Hypothalamus (tissue), 51 donors: ENCODE results near the gene THADA.
A peak's percentile ranks its signal among the peaks of the same experiment; 100 is the strongest.
"Not testable (repeated sequence)": the region's sequence is repeated elsewhere in the genome, so short reads cannot be mapped to it uniquely, and the experiment has no call there.

Experiments used
- DNase-seq, 51 donors: peaks; one replicate each; lab custom pipeline; 2025; lab: John Stamatoyannopoulos, UW

THADA gene

DNA sequence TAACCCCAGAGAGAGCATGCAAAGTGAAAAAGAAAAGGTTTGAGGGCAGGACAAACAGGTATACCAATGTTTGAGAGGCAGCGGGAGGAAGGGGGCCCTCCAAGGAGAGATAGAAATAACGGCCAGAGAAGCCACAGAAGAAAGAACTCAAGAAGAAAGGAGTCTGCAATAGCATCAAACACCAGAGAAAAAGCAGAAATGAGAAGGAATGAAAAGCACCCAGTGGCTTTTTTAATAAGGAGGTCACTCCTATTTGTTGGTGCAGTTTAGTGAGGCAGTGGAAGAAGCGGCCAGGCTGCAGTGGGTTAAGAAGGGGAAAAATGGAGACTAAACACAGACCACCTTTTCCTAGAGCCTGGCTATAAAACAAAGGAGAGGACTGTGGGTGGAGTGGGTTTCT is 177.2 kb downstream of the THADA start:
- no peak for DNase-seq

DNA sequence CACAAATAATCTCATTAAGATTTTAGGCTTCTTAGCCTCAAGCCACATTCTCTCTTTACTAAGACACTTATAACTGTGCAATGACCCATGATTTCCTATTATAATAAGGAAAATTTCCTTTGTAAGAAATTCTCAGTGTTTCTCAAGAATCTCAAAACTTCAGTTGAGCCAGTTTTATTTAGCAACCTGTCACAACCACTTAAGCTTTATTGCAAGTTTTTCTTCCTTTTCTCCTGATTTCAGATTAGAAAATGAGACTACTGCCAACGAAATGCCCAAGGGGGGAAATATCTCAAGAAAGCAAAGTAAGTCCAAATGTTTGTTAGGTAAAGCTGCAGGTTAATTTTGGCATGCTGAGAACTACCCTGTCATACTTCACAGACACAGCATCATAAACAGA is 178.5 kb downstream of the THADA start:
- no peak for DNase-seq

DNA sequence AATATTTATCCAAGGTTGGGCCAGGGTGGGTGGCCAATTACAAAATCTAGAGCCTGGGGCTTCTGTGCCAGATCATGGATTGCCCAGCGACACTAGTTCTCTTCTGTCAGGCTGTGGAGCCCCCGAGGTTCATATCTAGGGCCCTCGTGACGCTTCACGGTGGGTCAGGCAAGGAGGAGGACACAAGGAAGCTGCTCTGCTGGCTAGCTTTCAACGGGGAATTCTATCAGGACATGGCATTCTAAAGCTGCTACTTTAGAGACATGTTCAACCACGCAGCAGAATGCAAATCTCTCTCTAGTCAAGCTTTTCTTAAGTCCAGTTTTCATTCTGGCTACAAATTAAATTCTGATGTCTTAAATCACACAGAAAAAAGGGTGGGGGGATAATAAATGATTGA is 180.2 kb downstream of the THADA start:
- DNase-seq = no peak

DNA sequence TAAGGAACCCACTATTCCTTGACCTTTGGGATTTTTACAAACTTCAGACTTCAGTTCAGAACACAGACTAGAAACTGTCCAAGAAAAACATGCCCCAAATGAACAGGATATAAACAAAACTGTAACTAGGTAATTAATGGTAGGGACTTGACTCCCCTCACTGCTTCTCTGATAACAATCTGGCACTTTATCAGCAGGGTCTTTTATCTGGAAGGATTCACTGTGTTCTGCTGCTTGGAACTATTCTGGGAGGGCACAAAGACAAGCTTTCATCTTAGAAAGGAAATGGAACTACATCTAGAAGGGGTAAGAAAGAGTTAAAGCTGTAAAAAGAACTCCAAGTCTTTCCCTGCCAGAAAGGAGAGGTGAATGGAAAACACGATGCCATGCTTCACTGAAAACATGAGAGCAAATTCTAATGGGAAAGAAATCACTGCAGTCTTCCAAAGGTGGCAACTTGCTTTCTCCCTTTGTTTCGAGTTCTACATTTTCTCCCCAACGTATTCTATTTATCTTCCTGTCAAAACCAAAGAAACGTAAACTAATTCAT is 181.2 kb downstream of the THADA start:
- no peak for DNase-seq

DNA sequence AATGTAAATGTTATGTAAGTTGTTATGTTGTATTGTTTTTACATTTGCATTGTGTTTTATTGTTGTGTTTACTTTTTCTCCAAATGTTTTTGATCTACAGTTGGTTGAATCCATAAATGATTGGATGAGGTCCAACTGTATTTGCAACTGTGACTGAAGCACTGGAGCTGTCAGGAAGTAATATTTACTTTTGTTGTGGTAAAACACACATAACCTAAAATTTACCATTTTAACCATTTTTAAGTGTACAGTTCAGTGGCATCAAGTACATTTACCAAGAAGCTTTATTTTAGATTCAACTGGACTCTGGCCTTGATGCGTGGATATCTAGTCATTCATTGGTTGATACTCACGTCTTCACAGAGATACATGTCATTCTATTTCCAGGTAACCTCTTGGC is 181.8 kb downstream of the THADA start:
- DNase-seq = no peak

DNA sequence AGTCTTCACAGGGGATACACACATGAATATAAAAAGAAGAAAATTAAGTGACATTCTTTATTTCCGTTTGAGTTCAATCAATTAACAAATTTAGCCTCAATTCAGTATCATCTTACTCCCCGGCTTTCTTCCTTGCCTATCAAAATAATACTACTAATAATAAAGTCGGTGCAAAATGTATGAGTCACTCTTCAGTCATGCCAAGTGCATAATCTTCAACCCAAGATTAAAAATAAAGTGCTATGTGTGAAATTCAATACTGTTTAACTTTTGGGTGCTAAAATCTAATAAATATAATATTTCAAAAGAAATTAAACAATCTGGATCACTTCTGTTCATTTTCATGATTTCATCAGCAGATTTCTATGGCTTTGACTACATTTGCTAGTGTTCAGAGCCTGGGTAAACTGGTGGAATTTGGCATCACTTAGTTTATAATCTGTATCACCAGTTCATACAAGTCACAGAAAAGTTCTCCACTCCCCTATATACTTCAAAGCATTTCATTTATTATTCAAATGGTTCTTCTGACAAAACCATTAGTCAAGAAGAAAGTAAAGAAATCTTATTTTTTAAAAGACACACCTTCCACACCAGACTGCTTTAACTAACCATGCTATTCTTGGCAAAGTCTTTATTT is 183.6 kb downstream of the THADA start:
- DNase-seq = no peak

DNA sequence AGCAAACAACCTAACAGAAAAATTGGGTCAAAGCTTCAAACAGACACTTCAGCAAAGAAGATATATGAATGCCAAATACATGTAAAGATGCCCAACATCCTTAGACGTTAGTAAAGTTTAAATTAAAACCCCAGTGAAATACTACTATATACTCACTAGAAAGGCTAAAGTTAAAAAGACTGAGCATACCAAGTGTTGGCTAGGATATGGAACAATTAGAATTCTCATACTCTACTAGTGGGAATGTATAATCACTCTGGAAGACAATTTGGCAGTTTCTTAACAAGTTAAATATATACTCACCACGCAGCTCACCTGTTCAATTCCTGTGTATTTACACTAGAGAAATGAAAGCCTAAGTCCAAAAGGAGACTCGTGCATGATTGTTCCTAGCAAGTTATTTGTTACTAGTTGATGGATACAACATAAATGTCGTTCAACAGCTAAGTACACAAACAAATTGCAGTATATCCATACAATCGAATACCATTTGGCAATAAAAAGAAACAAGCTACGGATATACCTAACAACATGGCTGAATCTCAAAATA is 185.7 kb downstream of the THADA start:
- no peak for DNase-seq

DNA sequence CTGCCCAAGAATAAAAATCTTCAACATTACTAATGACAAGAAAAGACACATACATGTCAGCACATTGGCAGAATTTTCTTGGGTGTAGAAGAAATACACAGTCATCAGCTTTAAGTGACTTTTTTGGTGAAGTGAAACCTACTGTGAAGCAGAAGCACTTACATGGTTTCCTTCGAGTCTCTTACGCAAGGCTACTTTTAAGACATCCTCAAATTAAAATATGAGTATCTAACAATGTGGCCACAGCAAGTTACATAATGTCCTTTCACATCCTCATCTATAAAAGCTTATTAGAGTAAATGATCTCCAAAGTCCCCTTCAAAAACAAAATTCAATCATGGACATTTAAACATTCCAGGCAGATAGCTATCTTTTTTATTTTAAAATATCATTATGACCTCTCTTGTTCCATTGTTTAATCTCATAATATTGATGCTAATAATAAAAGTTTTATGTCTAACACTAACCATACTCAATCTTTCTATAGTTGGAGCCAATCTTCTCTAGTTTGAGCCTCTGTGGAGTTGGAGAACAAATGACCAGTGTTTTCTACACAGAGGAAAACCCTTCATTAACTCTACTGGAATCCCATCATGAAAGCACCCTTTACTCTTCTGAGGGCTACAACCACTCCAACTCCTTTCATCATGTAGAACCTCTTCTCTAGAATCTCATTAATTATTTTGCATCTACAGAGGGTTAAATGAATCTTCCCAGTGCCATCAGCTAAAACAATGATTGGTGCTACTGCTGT is 187.3 kb downstream of the THADA start:
- no peak for DNase-seq

DNA sequence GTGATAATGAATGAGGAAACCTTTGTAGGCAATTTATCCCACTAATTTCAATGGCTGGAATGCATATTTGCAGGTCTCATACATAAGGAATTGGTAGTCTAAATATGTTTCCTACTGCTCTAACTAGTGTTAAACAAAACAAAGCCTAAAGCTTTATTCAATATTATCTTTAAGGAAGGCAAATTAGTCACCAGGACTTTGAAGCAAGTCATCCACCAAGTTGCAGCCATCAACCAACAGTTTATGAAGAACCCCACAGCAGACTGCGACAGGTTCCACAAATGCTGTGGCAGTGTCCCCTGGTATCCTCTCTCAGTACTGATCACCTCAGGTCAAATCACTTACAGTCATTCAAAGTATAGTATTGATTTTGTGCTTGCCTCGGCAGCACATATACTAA is 187.9 kb downstream of the THADA start:
- no peak for DNase-seq

DNA sequence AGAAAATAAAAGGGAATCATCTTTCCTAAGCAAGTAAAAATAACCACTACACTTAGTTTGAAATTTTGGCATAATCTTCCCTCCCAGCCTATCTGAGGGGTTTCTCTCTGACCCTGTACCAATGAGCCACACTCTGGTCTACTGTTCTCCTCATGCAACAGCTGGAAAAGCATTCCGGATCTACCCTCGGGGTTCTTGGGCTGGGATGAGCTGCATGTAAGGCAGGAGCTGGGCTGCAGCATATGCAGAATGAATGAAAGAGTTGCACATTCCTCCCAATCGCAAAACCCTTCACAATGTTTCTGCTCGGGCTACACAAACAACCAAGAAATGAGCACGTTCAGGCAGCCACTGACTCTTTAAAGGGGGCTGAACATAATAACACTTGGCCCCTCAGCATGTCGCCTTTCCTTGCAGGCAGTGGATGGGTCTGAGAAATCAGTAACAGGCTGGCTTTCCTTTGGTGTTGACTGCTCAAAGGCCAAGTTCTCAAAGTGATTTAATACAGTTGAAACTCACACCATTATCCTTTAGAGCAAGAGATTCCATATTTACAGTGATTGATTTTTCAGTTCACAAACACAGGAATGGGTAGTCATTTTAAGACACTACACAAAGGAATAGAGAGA is 189.1 kb downstream of the THADA start:
- no peak for DNase-seq

DNA sequence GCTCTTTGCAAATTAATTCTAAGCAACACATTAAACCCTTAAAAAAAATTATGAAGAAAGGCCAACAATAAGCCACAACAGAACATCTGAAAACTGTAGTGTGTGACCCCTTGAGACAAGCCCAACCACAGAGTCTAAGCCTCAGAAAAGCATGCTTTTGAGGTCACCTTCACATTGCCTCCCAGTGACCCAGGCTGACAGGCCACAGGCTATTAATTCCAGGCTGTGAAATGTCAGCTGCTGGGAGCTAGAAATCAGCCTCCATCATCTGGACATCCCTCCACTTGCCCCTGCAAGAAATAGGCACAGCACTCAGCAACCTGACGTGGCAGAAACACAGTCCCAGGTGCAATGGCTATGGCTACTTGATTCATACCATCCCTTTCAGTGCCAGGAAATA is 190.0 kb downstream of the THADA start:
- DNase-seq = no peak

DNA sequence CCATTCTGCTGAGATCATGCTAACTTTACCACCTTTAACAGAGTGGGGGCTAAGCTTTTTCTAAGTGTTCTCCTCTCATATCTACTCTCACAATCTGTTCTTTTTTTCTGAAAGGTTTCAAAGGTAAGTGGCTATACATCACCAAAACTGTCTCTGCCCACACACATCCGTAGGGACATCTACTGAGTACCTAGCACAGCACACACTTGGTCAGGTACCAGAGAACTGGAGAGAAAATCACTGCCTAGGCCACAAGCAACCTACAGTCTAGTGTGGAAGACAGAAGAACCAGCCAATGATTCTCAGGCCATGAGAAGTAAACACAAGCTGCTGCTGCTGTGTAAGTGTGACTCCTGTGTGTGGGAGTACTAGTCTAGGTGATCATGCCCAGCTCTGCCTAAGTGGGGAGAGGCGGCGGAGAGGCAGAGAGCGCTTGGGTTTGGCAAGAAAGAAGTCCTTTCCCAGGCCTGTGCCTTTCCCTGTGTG is 193.3 kb downstream of the THADA start:
- peak in 1 of 51 donors; percentile 46 for DNase-seq

DNA sequence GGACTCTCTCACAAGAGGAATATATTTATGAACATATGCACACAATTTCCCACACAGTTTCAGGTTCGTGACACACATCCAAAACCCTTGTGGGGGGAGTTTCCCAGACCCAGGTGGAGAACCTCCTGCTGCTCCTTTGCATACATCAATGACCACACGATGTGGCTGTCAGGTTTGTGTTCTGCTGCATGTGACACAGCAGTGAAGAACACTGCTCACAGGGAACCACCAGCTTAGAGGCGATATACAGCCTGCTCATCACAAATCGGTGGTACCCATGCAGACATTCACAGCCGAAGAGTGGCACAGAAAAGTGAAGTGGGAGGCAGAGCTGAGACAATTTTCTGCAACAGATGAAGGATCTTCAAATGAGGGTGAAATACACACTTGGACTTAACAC is 193.8 kb downstream of the THADA start:
- DNase-seq = peak in 1 of 51 donors; percentile 21

DNA sequence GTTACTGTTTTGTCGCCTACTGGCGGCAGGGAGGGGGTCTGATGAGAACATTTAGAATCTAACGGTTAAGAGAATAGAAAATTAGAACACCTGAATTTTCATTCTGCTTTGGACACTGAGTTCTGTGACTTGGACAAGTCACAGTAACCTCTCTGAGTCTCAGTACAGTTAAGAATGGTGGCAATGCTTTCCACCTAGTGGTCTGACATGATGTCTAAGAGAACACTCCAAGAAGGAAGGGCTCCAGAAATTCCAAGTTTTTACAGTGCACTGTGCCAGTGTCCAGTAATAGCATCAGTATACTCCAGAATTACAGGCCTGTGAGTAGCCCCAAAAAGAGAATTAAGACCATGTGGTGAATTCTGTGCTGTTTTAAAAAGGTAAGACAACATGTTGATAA is 195.3 kb downstream of the THADA start:
- no peak for DNase-seq

DNA sequence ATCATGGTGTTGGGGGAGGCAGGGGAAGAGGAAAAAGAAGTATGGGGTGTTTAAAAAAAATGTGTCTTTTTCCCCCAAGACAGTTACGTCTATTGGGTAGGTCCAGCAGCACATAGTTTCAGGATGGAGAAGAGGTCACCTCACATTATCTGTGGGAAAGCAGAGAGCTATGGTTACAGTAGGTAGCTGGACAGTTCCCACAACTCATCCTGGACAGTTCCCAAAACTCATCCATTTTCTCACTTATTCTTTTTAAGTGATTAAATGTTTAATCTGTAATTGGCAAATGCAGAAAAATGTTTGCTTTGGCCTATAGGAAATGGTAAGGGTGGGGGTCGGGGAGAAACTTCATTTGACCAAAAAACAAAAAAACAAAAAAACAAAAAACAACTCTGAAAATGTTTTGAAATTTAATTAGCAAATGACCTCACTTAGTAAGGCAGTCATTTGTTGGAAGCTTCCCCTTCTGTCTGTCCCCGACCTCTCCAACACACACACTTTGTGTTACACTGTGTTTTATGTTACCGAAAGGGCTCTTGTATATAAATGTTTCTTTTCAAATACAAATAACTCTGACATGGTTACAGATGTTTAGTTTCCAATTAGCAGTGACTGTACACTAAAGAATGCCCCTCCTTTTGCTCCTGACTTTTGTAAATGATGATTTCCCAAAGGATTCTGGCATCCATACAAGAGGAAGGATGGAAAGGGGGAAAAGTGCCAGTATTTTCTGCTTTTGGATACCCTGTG is 196.1 kb downstream of the THADA start:
- no peak for DNase-seq

DNA sequence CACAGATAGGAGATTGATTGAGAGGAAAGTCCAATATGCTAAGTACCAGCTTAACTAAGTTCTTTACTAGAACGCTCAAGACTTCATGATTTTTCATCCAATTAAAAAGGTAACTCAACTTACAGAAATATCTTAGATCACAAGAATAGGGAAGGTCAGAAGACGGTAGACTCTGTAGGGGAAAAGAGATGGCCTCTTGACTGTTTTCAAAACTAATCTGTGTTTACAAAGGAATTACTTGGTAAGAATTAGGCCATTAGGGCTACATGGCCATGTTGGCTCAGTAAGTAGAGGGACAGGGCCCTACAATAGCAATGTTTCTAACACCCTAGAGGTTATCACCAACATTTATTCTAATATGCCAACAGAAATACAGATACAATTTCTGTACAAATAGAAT is 196.7 kb downstream of the THADA start:
- DNase-seq = no peak

DNA sequence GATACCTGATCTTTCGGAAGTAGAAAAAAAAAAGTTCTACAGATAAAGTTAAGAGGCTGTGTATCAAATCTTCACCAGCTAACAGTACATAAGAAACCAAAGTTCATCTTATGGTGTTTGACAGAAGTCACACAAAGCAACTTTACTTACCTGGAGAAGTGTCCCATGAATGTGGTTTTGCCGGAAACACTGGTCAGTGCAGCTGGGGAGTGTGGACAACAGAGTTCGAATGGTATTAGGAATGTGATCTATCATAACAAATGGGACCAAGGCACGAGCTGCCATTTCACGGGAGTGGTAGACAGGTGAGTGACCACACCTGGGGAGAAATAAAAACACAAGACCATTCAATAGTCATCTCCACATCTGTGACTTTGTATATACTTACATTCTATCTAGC is 198.0 kb downstream of the THADA start:
- no peak for DNase-seq

DNA sequence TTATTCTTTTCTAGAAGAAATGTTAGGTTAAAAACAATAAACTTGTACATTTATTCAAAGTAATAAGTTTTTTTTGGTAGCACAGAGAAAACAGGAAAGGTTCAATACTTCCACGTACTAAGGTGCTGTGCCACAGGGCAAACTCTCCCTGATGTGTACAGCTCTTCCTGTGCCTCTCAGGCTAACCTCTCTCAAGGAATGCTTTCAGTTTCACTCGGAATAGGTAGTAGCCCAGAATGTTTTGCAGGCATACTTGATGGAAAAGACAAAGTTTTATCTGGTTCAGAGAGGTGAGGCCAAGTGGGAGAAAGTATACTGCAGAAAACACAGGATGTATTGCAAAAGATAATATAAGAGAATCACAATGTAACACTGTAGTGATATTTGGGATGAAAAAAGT is 198.4 kb downstream of the THADA start:
- DNase-seq = no peak

DNA sequence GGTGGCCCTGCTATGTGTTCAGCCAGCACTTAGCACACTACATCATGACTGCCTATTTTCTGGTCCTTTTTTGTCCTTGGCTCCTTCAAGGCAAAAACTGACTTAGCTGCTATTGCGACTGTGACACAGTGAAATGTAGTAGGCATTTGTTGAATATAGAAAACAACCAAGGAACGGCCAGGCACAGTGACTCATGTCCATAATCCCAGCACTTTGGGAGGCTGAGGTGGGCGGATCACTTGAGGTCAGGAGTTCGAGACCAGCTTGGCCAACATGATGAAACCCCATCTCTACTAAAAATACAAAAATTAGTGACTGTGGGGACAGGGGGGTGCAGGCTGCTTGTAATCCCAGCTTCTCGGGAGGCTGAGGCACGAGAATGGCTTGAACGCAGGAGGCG is 199.5 kb downstream of the THADA start:
- not testable (repeated sequence) for DNase-seq

DNA sequence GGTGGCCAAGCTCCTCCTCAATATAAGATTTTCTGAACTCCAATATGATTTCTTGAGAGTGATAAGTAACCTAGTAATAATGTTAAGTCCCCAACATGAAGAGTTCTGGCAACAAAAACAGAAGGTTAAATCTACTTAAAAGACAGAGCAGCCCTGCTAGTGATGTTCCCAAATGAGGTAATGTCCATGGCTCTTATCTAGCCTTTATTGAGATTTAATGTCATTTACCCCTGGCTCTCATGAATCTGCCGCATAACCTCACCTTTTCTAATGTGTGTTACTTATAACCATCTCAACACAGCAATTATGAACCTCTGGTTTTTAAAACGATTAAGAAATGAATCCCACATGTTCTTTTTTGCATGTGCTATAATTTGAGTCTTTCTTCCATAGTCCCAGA is 201.9 kb downstream of the THADA start:
- no peak for DNase-seq

DNA sequence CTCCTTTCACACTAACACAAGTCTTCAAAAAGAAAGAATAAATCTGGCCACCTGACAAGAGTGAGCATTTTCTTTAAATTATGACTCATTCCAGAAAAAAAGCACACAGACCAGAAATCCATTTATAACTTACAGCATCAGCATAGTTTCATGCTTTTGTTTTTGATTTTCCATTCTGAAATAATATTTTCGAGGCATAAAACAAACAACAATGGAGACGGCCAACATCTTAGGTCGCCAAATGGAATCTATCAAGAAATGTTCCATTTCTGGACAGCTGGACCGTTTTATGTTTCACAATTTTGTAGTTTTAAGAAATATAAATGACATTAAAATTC is 204.0 kb downstream of the THADA start:
- DNase-seq = no peak
